ENCODE measurements around the gene IGFBPL1. TPM values are rescaled to one million over a fixed set of nuclear protein-coding genes. Genes with fewer than 3 reads are reported as not detected.

IGFBPL1 gene
- total and polyA plus RNA-seq, 2 of the 8 experiments (the other 6 are each of a cell fraction or from before 2014, with no cell fraction given), result 31.3 to 33.8 TPM

DNA sequence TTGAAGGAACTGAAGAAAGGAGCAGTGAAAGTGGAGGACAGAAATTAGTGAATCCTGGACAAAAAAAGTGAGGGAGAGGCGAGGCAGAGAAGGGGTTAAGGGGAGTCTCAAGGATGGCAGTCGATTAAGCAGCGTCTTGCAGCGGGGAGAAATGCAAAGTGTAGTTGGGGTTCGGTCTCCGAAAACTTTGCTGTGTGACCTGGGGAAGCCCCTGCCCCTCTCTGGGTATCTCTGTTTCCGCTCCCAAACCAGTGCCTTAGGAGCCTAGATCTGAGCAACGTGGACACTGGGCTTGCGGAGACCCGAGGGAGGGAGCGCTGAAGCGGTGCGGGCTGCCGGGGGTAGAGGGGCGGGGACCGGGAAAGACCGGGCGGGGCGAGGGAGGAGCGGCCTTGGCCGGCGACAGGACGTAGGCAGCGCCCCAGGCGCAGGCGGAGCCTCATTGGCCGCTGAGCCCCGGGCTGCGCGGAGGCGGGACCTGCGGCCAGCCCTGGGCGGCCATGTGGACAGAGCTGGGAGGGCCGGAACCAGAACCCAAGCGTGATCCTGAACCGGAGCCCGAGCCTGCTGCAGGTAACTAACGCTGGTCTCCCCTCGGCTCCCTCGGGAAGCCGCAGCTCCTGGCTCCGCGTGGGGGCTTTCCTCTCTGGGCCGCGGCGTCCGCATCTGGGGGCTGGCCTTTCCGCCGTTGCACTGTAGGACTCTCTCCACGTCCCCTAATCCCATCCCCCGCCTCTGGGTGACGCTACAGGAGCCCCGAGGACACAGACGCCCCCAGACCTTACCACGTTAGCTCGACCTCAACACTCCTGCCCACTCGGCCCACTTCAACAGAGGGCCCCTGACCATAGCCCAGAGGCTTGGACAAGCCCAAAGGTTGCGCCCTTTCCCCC lies 31.8 kb downstream of the IGFBPL1 start, which contains the start of gene ALDH1B1:
ALDH1B1 (plus strand) TSS at position 468 of the 893 bp plus-strand sequence. CDS start 3,047 bp downstream, outside the sequence.
- peak; percentile 73 to 89 for DNase-seq (ENCODE audit: low read depth in 1 of 2, low spot score in 2 of 2)
- POLR2A ChIA-PET (ENCODE audit: partially characterized antibody), result interaction anchor here (0.9 to 2.3 kb wide), 8 partner anchors 12 to 122 kb away, joined by 3 to 7 read pairs (median 3); no protein-coding TSS in a partner anchor
- Histone ChIP-seq H4K8ac (ENCODE audit: extremely low read depth, insufficient read depth, low read length) (peak within 1 kb of the TSS; percentile 64; the same call in 1 of the 2 replicates), H3K23me2 (ENCODE audit: low read depth, low read length) (peaks cover 9% of the 10 kb centered on the region; the same call in 1 of the 2 replicates), H4K5ac (ENCODE audit: insufficient read length, low read depth, low read length) (peak within 1 kb of the TSS; percentile 85), H3K4me3 (ENCODE audit: extremely low read depth in 1 of 4, insufficient read depth in 2 of 4, low read depth in 3 of 4, low read length in 4 of 4) (peak within 1 kb of the TSS; percentile 70 to 88 (median 80)), H3K14ac (ENCODE audit: insufficient read length) (peak within 1 kb of the TSS; percentile 37), H3K4me2 (ENCODE audit: insufficient read depth in 1 of 2, low read depth in 2 of 2, low read length in 2 of 2) (peak within 1 kb of the TSS; percentile 85 to 96), H3K4me1 (replicated peaks in 1 of 4; ENCODE audit: control insufficient read depth in 3 of 4, insufficient read depth in 4 of 4, low read length in 3 of 4) (peaks cover 0 to 6% (median 4%) of the 10 kb centered on the region in 4 experiments; a peak in 3 of 7 replicates), H2BK12ac (ENCODE audit: low read depth, low read length) (no peak within 1 kb of the TSS), H2AK5ac (ENCODE audit: low read depth, low read length) (no peak within 1 kb of the TSS), H3K36me3 (ENCODE audit: control insufficient read depth in 2 of 4, insufficient read depth in 4 of 4, low read length in 3 of 4) (peaks cover 12 to 28% (median 19%) of the 10 kb centered on the region in 4 experiments; a peak in 7 of 8 replicates), H3K9me3 (ENCODE audit: insufficient read depth in 2 of 2, low read depth in 1 of 2, low read length in 1 of 2) (no peaks in the 10 kb centered on the region), H3K23ac (ENCODE audit: insufficient read length) (no peak within 1 kb of the TSS), H3K27ac (ENCODE audit: low read depth, low read length) (peak within 1 kb of the TSS; percentile 82), H2AFZ (ENCODE audit: low read length) (peak within 1 kb of the TSS; percentile 85; the same call in 1 of the 2 replicates), H3K9ac (replicated peaks in 1 of 4; ENCODE audit: extremely low read depth in 1 of 4, low read depth in 3 of 4, low read length in 3 of 4) (peak within 1 kb of the TSS; percentile 74 to 85 (median 80)), H4K91ac (replicated peaks; ENCODE audit: insufficient read length, low read length) (peak within 1 kb of the TSS; percentile 59), H2BK20ac (ENCODE audit: low read length) (no peak within 1 kb of the TSS), H3K27me3 (replicated peaks in 1 of 4; ENCODE audit: control insufficient read depth in 3 of 4, extremely low read depth in 1 of 4, insufficient read depth in 3 of 4, low read length in 3 of 4) (0 out of 7 replicates have a peak, but pooled peaks cover 0 to 5% (median 0%) of the 10 kb centered on the region in 4 experiments), H3K79me2 (ENCODE audit: control insufficient read depth in 1 of 2, insufficient read depth in 2 of 2, low read length in 2 of 2) (peaks cover 0 to 37% of the 10 kb centered on the region in 2 experiments; a peak in 2 of 4 replicates), H2BK15ac (ENCODE audit: low read length) (no peak within 1 kb of the TSS; the same call in 1 of the 2 replicates), H3K18ac (ENCODE audit: extremely low read depth, low read length) (peak within 1 kb of the TSS; percentile 84; the same call in 1 of the 2 replicates), H3K79me1 (ENCODE audit: low read depth, low read length) (peaks cover 18% of the 10 kb centered on the region), H2BK5ac (ENCODE audit: low read depth, low read length) (peak within 1 kb of the TSS; percentile 87), H4K20me1 (replicated peaks in 1 of 2; ENCODE audit: control insufficient read depth in 1 of 2, insufficient read depth in 2 of 2, low read length in 2 of 2) (peaks cover 0 to 5% of the 10 kb centered on the region in 2 experiments), H3K56ac (replicated peaks; ENCODE audit: insufficient read length, low read depth, low read length) (no peak within 1 kb of the TSS), H2BK120ac (replicated peaks; ENCODE audit: low read depth, low read length) (no peak within 1 kb of the TSS), H3K4ac (replicated peaks; ENCODE audit: insufficient read length, low read depth, low read length) (no peak within 1 kb of the TSS)
- 2% methylated on average over 21 of the region's 58 CpGs; no CpG with 5 or more reads in 1 of the 2 experiments for WGBS, 2 experiments (ENCODE audit: extremely low coverage in 1 of 2, insufficient coverage in 1 of 2, insufficient read length in 1 of 2, insufficient replicate concordance in 2 of 2, low coverage in 1 of 2, low lambda C conversion rate in 2 of 2, missing lambda C conversion rate in 1 of 2)
- CTCF ChIA-PET (ENCODE audit: partially characterized antibody), result interaction anchor here (0.7 to 2.1 kb wide), 9 partner anchors 9 to 456 kb away, joined by 3 to 15 read pairs (median 4); no protein-coding TSS in a partner anchor
- FAIRE-seq, result no peak
- TF ChIP-seq JUND (IDR thresholded peaks at IDR 0.05; ENCODE audit: low read length) (no peak), CBX5 (IDR thresholded peaks at IDR 0.05; ENCODE audit: low read depth, low read length) (no peak), TAF7 (optimal IDR thresholded peaks at IDR 0.05; ENCODE audit: borderline replicate concordance, low read depth, low read length) (no peak), KDM5A (IDR thresholded peaks at IDR 0.05; ENCODE audit: low read length) (no peak)

Data from H1 (cell line).